ENCODE data around the gene PIM3.

PIM3 gene

GRCh38 chr22:49960159-49961004 is at the start of gene PIM3:
TSS of gene PIM3 (plus strand) at chr22:49960772. CDS start at chr22:49960948, 176 bp downstream.
- DNase-seq (ENCODE audit: low spot score): peak; percentile 100

GRCh38 chr22:49911881-49912625 is 48.5 kb upstream of the PIM3 start:
- no peak for DNase-seq (ENCODE audit: low spot score)

DNA sequence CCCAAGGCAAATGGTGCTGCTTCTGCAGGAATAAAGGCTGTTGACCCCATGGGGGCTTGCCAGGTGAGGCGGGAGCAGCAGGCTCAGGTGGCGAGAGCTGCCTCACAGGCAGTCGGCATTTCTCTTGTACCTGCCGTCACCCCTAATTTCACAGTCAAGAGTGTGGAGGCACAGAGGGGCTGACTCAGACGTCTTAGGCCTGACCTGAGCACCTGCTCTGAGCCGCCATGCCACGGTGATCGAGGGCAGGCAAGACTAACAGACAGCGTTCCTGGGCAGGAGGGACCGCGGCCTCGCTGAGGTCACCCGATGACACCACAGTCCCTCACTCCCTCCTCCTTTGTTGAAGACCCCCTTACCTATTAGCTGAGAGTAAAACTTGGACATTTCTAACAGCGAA is 47.5 kb upstream of the PIM3 start:
- no peak for DNase-seq (ENCODE audit: low spot score)

GRCh38 chr22:49913446-49913845 is 47.1 kb upstream of the PIM3 start:
- no peak for DNase-seq (ENCODE audit: low spot score)

GRCh38 chr22:49914256-49914655 is 46.3 kb upstream of the PIM3 start:
- no peak for DNase-seq (ENCODE audit: low spot score)

- DNase-seq (ENCODE audit: low spot score): no peak
These were observed 45.0 kb upstream of the PIM3 start for GRCh38 chr22:49915610-49916009.

DNA sequence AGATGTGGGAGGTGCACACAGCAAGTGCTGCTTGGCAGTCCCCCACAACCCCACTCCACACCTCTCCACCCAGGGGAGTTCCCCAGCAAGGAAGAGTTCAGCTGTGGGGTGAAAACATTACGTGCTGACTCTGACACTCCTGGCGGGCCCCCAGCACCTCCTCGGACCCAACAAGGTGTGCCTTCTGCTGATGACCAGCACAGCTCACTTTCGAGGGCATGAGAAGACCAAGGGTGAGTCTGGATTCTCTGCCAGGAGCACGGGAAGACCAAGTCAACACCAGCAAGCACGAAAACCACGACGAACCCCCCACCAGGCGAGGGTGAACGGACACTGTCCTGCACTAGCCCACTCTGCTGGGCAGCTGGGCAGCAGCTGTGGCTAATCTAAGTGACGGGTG is 43.7 kb upstream of the PIM3 start:
- no peak for DNase-seq (ENCODE audit: low spot score)

DNA sequence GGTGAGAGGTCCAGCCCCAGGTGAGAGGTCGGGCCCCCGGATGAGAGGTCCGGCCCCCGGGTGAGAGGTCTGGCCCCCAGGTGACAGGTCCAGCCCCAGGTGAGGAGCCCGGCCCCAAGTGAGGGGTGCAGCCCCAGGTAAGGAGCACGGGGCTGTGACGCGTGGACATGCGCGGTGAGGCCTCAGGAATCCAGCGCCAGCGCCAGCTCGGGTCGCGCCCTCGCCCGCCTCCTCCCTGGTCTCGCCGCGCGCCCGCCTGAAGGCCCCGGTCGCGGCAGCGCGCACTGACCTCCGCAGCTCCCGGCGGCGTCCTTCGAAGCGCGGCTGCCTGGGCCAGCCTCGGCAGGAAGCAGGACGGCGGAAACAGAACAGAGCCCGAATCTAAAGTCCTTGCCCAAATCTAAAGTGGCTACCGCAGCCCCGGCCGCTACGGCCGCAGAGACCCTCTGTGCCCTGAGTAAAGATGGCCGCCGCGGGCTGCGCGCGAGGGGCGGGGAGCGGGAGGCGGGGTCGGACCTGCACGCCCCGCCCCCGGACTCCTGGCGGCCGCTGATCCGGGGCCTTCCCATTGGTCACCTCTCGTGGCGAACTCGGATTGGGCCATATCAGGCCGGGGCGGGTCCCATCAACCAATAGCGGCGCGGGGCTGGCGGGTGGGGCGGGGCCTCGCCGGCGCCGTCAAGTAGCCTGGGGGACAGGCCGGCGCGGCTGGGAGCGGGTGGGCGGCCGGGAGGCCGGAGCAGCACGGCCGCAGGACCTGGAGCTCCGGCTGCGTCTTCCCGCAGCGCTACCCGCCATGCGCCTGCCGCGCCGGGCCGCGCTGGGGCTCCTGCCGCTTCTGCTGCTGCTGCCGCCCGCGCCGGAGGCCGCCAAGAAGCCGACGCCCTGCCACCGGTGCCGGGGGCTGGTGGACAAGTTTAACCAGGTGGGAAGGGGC is 42.3 kb upstream of the PIM3 start, which contains the start of the genes ALG12 and CRELD2:
TSS of gene ALG12 (minus strand) at position 465 of the 937 bp plus-strand sequence. CDS start 4,673 bp downstream, outside the sequence.
TSS of gene CRELD2 (plus strand) at position 661 of the 937 bp plus-strand sequence. CDS start at position 797, 136 bp downstream.
- DNase-seq (ENCODE audit: low spot score): peak; percentile 100

DNA sequence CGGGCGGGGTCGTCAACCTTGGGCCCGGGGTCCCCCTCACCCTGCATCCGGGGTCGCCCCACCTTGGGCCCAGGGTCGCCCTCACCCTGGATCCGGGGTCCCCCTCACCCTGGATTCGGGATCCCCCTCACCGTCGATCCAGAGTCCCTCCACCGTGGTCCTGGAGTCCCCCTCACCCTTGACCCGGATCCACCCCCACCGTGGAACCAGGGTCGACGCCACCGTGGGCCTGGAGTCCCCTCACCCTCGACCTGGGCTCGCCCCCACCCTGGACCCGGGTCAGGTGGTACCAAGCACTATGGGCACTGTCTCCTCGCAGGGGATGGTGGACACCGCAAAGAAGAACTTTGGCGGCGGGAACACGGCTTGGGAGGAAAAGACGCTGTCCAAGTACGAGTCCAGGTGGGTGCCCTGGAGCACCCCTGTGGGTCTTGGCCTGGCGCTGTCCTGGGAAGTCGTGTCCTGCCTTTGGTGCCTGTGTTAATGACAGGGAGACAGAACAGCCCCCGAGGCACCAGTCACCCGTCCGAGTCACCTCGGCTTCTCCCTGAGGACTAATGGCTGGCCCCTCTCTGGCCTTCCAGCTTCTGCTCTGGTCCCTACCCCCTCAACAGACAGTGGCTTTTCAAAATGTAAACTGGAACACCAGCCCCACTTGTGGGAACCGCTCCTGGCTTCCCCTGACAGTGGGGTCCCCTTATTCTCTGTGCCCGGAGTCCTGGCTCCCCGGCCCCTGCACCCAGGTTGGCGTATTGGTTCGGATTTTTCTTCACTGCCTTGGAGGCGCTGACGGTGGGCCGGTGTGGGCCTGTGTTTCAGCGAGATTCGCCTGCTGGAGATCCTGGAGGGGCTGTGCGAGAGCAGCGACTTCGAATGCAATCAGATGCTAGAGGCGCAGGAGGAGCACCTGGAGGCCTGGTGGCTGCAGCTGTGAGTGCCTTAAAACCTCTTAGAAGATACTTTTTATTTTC is 41.4 kb upstream of the PIM3 start:
- no peak for DNase-seq (ENCODE audit: low spot score)

GRCh38 chr22:49920859-49921258 is 39.7 kb upstream of the PIM3 start:
- DNase-seq (ENCODE audit: low spot score): no peak

- no peak for DNase-seq (ENCODE audit: low spot score)
These were observed 38.9 kb upstream of the PIM3 start for GRCh38 chr22:49921508-49922278.

GRCh38 chr22:49922484-49922883 is 38.1 kb upstream of the PIM3 start:
- DNase-seq (ENCODE audit: low spot score): no peak

GRCh38 chr22:49922926-49923325 is 37.6 kb upstream of the PIM3 start:
- no peak for DNase-seq (ENCODE audit: low spot score)

DNA sequence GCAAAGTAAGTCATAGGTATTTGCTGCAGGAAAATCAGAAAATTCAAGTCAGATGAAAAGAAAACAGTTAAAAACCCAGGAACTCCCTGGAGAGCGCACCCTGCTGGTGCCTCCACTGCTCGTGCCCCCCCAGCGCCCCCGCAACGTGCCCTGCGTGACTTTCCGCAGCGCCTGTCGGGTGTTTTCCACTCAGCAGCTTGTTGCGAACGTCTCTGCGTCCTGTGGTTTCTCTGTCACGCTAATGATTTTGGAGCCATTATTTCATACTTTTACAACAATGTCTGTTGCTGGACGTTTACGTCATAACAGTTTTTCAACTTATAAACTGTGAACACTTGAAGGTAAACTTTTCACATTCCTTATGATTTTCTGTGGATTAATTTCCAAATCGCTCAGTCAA is 37.1 kb upstream of the PIM3 start:
- DNase-seq (ENCODE audit: low spot score): no peak

DNA sequence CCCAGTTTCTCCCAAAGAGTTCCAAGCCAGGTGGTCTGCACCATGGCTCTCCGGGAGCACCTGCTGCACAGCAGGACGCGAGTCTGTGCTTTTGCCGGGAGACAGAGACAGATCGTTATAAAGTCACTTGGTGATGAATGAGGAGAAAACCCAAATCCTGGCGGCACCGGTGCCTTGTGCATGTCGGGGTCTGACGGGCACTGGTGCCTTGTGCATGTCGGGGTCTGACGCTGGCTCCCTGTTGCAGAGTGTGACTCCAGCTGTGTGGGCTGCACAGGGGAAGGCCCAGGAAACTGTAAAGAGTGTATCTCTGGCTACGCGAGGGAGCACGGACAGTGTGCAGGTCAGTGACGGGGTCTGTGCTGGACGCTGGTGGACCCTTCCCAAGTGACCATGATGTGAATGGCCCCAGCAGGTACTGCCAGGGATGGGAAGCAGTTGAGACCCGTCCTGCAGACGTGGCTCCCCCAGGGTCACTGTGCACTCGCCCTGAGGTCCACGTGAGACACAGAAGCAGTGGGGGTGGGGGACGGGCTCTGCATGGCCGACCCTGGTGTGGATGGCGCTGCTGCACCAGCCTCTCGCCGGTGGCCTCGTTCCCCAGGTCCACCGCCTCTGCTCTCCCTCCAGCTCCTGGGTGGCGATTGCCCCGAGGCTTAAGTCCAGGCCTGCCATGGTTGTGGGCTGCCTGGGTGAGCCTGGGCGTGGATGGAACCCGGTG is 36.3 kb upstream of the PIM3 start:
- DNase-seq (ENCODE audit: low spot score): no peak

DNA sequence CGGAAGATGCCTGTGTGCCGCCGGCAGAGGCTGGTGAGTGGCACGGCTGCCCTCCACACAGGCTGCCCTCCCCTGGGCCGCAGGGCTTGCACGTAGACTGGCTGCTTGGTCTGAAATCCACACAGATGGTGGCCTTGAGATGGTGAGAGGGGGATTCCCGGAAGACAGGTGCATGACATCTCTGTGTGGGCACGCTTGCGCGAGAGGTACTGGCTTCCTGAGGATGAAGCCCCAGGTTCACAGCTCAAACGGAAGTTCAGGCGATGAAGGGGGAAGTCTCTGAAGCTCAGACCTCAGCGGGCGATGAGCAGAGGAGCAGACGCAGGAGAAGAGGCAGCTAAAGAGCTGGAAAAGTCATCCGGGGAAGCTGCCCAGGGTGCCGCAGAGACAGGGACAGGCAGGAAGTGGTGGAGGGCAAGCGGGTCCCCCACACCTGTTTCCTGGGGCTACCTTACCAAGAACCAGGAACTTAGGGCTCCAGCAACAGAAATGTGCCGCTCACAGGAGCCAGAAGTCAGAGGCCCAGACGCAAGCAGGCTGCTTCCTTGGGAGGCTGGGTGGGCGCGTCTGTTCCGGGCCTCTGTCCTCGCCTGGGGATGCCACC is 34.9 kb upstream of the PIM3 start:
- DNase-seq (ENCODE audit: low spot score): no peak

- no peak for DNase-seq (ENCODE audit: low spot score)
These were observed 33.7 kb upstream of the PIM3 start for GRCh38 chr22:49926916-49927315.

- no peak for DNase-seq (ENCODE audit: low spot score)
These were observed 32.9 kb upstream of the PIM3 start for GRCh38 chr22:49927483-49928184.

Measured in HuH-7 (cell line).